Thyroid gland (tissue), 4 donors: ENCODE results near the gene IRS2. TPM values are rescaled to one million over a fixed set of nuclear protein-coding genes. Genes with fewer than 3 reads are reported as not detected.

ENCODE experiments used
- DNase-seq, 2 donors: peaks; one replicate each; pipeline ENCODE4 v3.0.0-alpha.2; 2019
- H3K27ac ChIP-seq, 3 donors: fragments of 200-600 bp; sonication (generic); 1 replicate in 2 of 3; 2 replicates in 1 of 3; pipeline ENCODE4 v1.5.1; 2016 to 2019; ENCODE audit warnings: mild to moderate bottlenecking in 1 of 3, moderate library complexity in 1 of 3
- H3K27me3 ChIP-seq: fragments of 200-600 bp; sonication (generic); one replicate; pipeline ENCODE4 v1.5.1; 2019
- H3K36me3 ChIP-seq, 2 donors: fragments of 200-600 bp; sonication (generic); one replicate each; pipeline ENCODE4 v1.5.1; 2016 to 2019
- H3K4me1 ChIP-seq, 2 donors: fragments of 200-600 bp; sonication (generic); one replicate each; pipeline ENCODE4 v1.5.1; 2017 to 2019
- H3K4me3 ChIP-seq, 3 donors: fragments of 200-600 bp; sonication (generic); replicated peaks in 1 of 3; 1 replicate in 2 of 3; 2 replicates in 1 of 3; pipeline ENCODE4 v1.5.1; 2016; ENCODE audit warnings: mild to moderate bottlenecking in 1 of 3
- H3K9me3 ChIP-seq: fragments of 200-600 bp; sonication (generic); one replicate; pipeline ENCODE4 v1.5.1; 2017
- POLR2A ChIP-seq, 2 donors: fragments of 450-650 bp; IDR thresholded peaks; one replicate each; pipeline ENCODE4 v1.6.1; 2017; ENCODE audit warnings: antibody characterized with exemption in 2 of 2, mild to moderate bottlenecking in 2 of 2, moderate library complexity in 1 of 2
- WGBS, 2 donors: methylation state at CpG; one replicate each; pipeline ENCODE4 v1.1.5; 2017; 5-methylcytosine and 5-hydroxymethylcytosine counted together
- intact Hi-C: fragments of 100-400 bp; cut with DNase I; formaldehyde crosslinking; loops from one replicate; pipeline ENCODE4 v1.15.1; 2023
- total RNA-seq, 4 donors: library from RNA; depleted of rRNA; stranded (reverse); fragments of >200 nt; gene quantifications; one replicate each; pipeline ENCODE4 v1.2.3, GENCODE V29; 2016
- TF ChIP-seq, protein P1 (sequence below), 6 experiments: fragments of 200-600 bp in 3 of 6; fragments of 450-650 bp in 3 of 6; sonication (generic) in 3 of 6; IDR thresholded peaks; one replicate each; pipeline ENCODE4 v1.5.1; 2016 to 2019; ENCODE audit warnings: antibody characterized with exemption in 6 of 6, mild to moderate bottlenecking in 2 of 6, inconsistent platforms in 1 of 6, moderate library complexity in 1 of 6

The IRS2 gene
- total RNA-seq, 4 donors from 2014 or later, result 12.9 to 29.1 (median 17.6) TPM

- H3K36me3 ChIP-seq, result peaks cover 5 to 15% of the 10 kb centered on the region in 2 donors
- H3K4me3 ChIP-seq, result no peak overlapping the region
- H3K27me3 ChIP-seq, result no peaks in the 10 kb centered on the region
- no peak overlapping the region for H3K27ac ChIP-seq
- DNase-seq, result no peak
- WGBS, 2 donors, result 93 to 94% methylated on average over 4 of the region's 4 CpGs
- no peak for TF ChIP-seq POLR2A (IDR thresholded peaks at IDR 0.05)
- TF ChIP-seq, protein P1, sequence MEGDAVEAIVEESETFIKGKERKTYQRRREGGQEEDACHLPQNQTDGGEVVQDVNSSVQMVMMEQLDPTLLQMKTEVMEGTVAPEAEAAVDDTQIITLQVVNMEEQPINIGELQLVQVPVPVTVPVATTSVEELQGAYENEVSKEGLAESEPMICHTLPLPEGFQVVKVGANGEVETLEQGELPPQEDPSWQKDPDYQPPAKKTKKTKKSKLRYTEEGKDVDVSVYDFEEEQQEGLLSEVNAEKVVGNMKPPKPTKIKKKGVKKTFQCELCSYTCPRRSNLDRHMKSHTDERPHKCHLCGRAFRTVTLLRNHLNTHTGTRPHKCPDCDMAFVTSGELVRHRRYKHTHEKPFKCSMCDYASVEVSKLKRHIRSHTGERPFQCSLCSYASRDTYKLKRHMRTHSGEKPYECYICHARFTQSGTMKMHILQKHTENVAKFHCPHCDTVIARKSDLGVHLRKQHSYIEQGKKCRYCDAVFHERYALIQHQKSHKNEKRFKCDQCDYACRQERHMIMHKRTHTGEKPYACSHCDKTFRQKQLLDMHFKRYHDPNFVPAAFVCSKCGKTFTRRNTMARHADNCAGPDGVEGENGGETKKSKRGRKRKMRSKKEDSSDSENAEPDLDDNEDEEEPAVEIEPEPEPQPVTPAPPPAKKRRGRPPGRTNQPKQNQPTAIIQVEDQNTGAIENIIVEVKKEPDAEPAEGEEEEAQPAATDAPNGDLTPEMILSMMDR (IDR thresholded peaks at IDR 0.05), result no peak
- H3K9me3 ChIP-seq, result no peaks in the 10 kb centered on the region
- intact Hi-C loops, result no loop called here
- no peaks in the 10 kb centered on the region for H3K4me1 ChIP-seq
Observed at GRCh38 chr13:109751477-109751876, 34.9 kb downstream of the IRS2 start.

GRCh38 chr13:109750221-109750775 is 36.1 kb downstream of the IRS2 start:
- Histone ChIP-seq H3K36me3 (peaks cover 1 to 6% of the 10 kb centered on the region in 2 donors), H3K27me3 (no peaks in the 10 kb centered on the region), H3K4me1 (no peaks in the 10 kb centered on the region), H3K9me3 (no peaks in the 10 kb centered on the region), H3K27ac (no peak overlapping the region), H3K4me3 (no peak overlapping the region)
- TF ChIP-seq, protein P1 (IDR thresholded peaks at IDR 0.05), result no peak
- TF ChIP-seq POLR2A (IDR thresholded peaks at IDR 0.05), result no peak
- 66 to 71% methylated on average over 4 of the region's 4 CpGs for WGBS, 2 donors
- intact Hi-C loops, result no loop called here
- no peak for DNase-seq

- Histone ChIP-seq H3K27me3 (no peaks in the 10 kb centered on the region), H3K9me3 (no peaks in the 10 kb centered on the region), H3K27ac (no peak overlapping the region), H3K4me3 (no peak overlapping the region), H3K36me3 (no peaks in the 10 kb centered on the region), H3K4me1 (peaks cover 0 to 5% of the 10 kb centered on the region in 2 donors)
- TF ChIP-seq, protein P1 (IDR thresholded peaks at IDR 0.05), result no peak
- TF ChIP-seq POLR2A (IDR thresholded peaks at IDR 0.05), result no peak
- DNase-seq, result no peak
- 84 to 87% methylated on average over 5 of the region's 5 CpGs for WGBS, 2 donors
- intact Hi-C loops, result no loop called here
Observed at GRCh38 chr13:109749365-109749764, 37.0 kb downstream of the IRS2 start.

- Histone ChIP-seq H3K4me3 (no peak overlapping the region), H3K36me3 (no peaks in the 10 kb centered on the region), H3K27me3 (no peaks in the 10 kb centered on the region), H3K9me3 (no peaks in the 10 kb centered on the region), H3K4me1 (peaks cover 0 to 11% of the 10 kb centered on the region in 2 donors), H3K27ac (no peak overlapping the region)
- TF ChIP-seq, protein P1 (IDR thresholded peaks at IDR 0.05), result no peak
- no peak for TF ChIP-seq POLR2A (IDR thresholded peaks at IDR 0.05)
- intact Hi-C loops, result no loop called here
- no peak for DNase-seq
- WGBS, 2 donors, result 47% methylated on average over 2 of the region's 2 CpGs
Observed at GRCh38 chr13:109748677-109749076, 37.7 kb downstream of the IRS2 start.

DNA sequence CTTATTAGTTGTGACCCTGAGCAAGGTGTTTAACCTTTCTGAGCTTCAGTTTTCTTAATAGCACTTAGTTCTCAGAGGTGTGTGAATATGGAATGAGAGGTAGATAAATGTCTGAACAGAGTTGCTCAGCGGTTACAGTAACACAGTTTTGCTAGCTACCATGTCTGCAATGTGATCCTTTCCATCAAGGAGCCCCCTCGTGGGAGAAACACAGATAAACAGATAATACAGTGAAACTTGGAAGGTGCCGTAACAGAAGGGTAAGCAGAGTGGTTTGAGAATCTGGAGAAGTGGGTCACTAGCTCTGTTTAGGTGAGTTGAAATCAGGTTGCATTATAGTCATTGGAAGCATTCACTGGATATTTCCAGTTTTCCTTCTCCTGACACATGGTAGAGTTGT is 38.9 kb downstream of the IRS2 start:
- H3K9me3 ChIP-seq, result no peaks in the 10 kb centered on the region
- no peaks in the 10 kb centered on the region for H3K36me3 ChIP-seq
- no peak for DNase-seq
- H3K4me1 ChIP-seq, result peaks cover 0 to 12% of the 10 kb centered on the region in 2 donors
- intact Hi-C loops, result no loop called here
- H3K27me3 ChIP-seq, result no peaks in the 10 kb centered on the region
- no peak overlapping the region for H3K4me3 ChIP-seq
- TF ChIP-seq POLR2A (IDR thresholded peaks at IDR 0.05), result no peak
- TF ChIP-seq, protein P1 (IDR thresholded peaks at IDR 0.05), result no peak
- H3K27ac ChIP-seq, result no peak overlapping the region
- 63 to 73% methylated on average over 3 of the region's 3 CpGs for WGBS, 2 donors
